Neural cell (in vitro differentiated cells): ENCODE measurements around the gene TIMP4. TPM values are rescaled to one million over a fixed set of nuclear protein-coding genes. Genes with fewer than 3 reads are reported as not detected.

Experiments used
- H2AFZ ChIP-seq: fragments of 200-600, 300-800 bp; sonication (generic), shearing (Covaris generic); 2 replicates; pipeline ENCODE4 v1.6.0; 2014; ENCODE audit warnings: low read depth, mild to moderate bottlenecking, antibody characterized with exemption, low read length, moderate library complexity
- H3F3A ChIP-seq: fragments of 200-600 bp; shearing (Covaris generic); 2 replicates; pipeline ENCODE4 v1.6.1; 2016; ENCODE audit warnings: mild to moderate bottlenecking, moderate library complexity, mixed read lengths, antibody characterized with exemption, low read length; ENCODE audit not compliant: insufficient read depth, poor library complexity, severe bottlenecking
- H3K27ac ChIP-seq: fragments of 200-600, 300-800 bp; sonication (generic), shearing (Covaris generic); 2 replicates; pipeline ENCODE4 v1.5.1; 2014; ENCODE audit warnings: mild to moderate bottlenecking, low read length, moderate library complexity
- H3K27me3 ChIP-seq: fragments of 300-800, 200-600 bp; sonication (generic), shearing (Covaris generic); 2 replicates; pipeline ENCODE4 v1.6.0; 2014; ENCODE audit warnings: mild to moderate bottlenecking, low read depth, low read length, moderate library complexity; ENCODE audit not compliant: insufficient read depth
- H3K36me3 ChIP-seq: fragments of 300-800, 200-600 bp; sonication (generic), shearing (Covaris generic); 2 replicates; pipeline ENCODE4 v1.5.1; 2014; ENCODE audit warnings: mild to moderate bottlenecking, antibody characterized with exemption, low read length, moderate library complexity; ENCODE audit not compliant: insufficient read depth
- H3K4me2 ChIP-seq: fragments of 300-800, 200-600 bp; sonication (generic), shearing (Covaris generic); 2 replicates; pipeline ENCODE4 v1.6.0; 2014; ENCODE audit warnings: mild to moderate bottlenecking, low read length
- H3K4me3 ChIP-seq: fragments of 300-800, 200-600 bp; sonication (generic), shearing (Covaris generic); 2 replicates; pipeline ENCODE4 v1.5.1; 2014; ENCODE audit warnings: mild to moderate bottlenecking, low read length, moderate library complexity
- H3K79me2 ChIP-seq: fragments of 200-600 bp; shearing (Covaris generic); replicated peaks from 2 replicates; pipeline ENCODE4 v1.6.0; 2014; ENCODE audit warnings: mild to moderate bottlenecking, low read length, moderate library complexity; ENCODE audit not compliant: insufficient read depth
- H3K9ac ChIP-seq: fragments of 300-800, 200-600 bp; sonication (generic), shearing (Covaris generic); 2 replicates; pipeline ENCODE4 v1.6.1; 2016; ENCODE audit warnings: mild to moderate bottlenecking, low read length, mixed read lengths
- H3K9me2 ChIP-seq: fragments of 200-600 bp; shearing (Covaris generic); 2 replicates; pipeline ENCODE4 v1.6.1; 2016; ENCODE audit warnings: mild to moderate bottlenecking, low read length, mixed read lengths; ENCODE audit not compliant: insufficient read depth
- H3K9me3 ChIP-seq: fragments of 200-600, 300-800 bp; sonication (generic), shearing (Covaris generic); 2 replicates; pipeline ENCODE4 v1.6.1; 2016; ENCODE audit warnings: mild to moderate bottlenecking, mixed run types, low read length, moderate library complexity, mixed read lengths
- H4K20me1 ChIP-seq: fragments of 200-600 bp; shearing (Covaris generic); 2 replicates; pipeline ENCODE4 v1.6.1; 2016; ENCODE audit warnings: mild to moderate bottlenecking, mixed run types; ENCODE audit not compliant: insufficient read depth
- CTCF ChIP-seq: fragments of 450-650 bp; IDR thresholded peaks from 2 replicates; pipeline ENCODE4 v1.5.1; 2014; ENCODE audit warnings: antibody characterized with exemption, mild to moderate bottlenecking, moderate library complexity; ENCODE audit not compliant: poor library complexity, severe bottlenecking
- EP300 ChIP-seq: fragments of 450-650 bp; conservative IDR thresholded peaks from 2 replicates; pipeline ENCODE4 v1.6.1; 2014; ENCODE audit warnings: antibody characterized with exemption, mild to moderate bottlenecking, moderate library complexity; ENCODE audit not compliant: poor library complexity, severe bottlenecking
- EZH2 ChIP-seq: fragments of 200-600, 300-800 bp; shearing (Covaris generic), sonication (generic); IDR thresholded peaks from 2 replicates; pipeline ENCODE4 v1.6.1; 2014; ENCODE audit warnings: antibody characterized with exemption, low read length, borderline replicate concordance, mild to moderate bottlenecking; ENCODE audit not compliant: insufficient read depth, poor library complexity, severe bottlenecking
- MXI1 ChIP-seq: fragments of 450-650 bp; conservative IDR thresholded peaks from 2 replicates; pipeline ENCODE4 v1.6.1; 2014; ENCODE audit warnings: antibody characterized with exemption, mild to moderate bottlenecking; ENCODE audit not compliant: poor library complexity, severe bottlenecking
- POLR2AphosphoS5 ChIP-seq: IDR thresholded peaks from 2 replicates; pipeline ENCODE4 v1.6.1; 2012
- RAD21 ChIP-seq: fragments of 450-650 bp; conservative IDR thresholded peaks from 2 replicates; pipeline ENCODE4 v1.6.1; 2014; ENCODE audit warnings: antibody characterized with exemption, mild to moderate bottlenecking, moderate library complexity
- REST ChIP-seq: IDR thresholded peaks from 2 replicates; pipeline ENCODE4 v1.6.1; 2012; ENCODE audit warnings: borderline replicate concordance
- SMC3 ChIP-seq: fragments of 450-650 bp; conservative IDR thresholded peaks from 2 replicates; pipeline ENCODE4 v1.6.1; 2014; ENCODE audit warnings: antibody characterized with exemption, mild to moderate bottlenecking, moderate library complexity; ENCODE audit not compliant: poor library complexity
- TAF1 ChIP-seq: IDR thresholded peaks from 2 replicates; pipeline ENCODE4 v1.6.1; 2012; ENCODE audit warnings: low read depth
- polyA plus RNA-seq: library from polyadenylated mRNA; depleted of rRNA; stranded (reverse); fragments of >200 nt; gene quantifications from 2 replicates; pipeline ENCODE4 v1.2.3, GENCODE V29; 2014

The TIMP4 gene
- polyA plus RNA-seq, 1 donor from 2014 or later = not detected

GRCh38 chr3:12148183-12148940, 10.3 kb downstream of the TIMP4 start:
- no peak overlapping the region for H3K4me3 ChIP-seq
- TF ChIP-seq RAD21 (no peak), EZH2 (no peak), MXI1 (no peak), TAF1 (no peak), REST (no peak)
- no peak overlapping the region for H3K9ac ChIP-seq
- H3K9me2 ChIP-seq = no peaks in the 10 kb centered on the region
- H4K20me1 ChIP-seq = no peaks in the 10 kb centered on the region
- H2AFZ ChIP-seq = no peak overlapping the region
- no peaks in the 10 kb centered on the region for H3K9me3 ChIP-seq
- no peak overlapping the region for H3K4me2 ChIP-seq
- no peaks in the 10 kb centered on the region for H3K27me3 ChIP-seq
- H3K36me3 ChIP-seq = no peaks in the 10 kb centered on the region
- no peak overlapping the region for H3K27ac ChIP-seq
- no peaks in the 10 kb centered on the region for H3K79me2 ChIP-seq
- H3F3A ChIP-seq = no peaks in the 10 kb centered on the region

GRCh38 chr3:12147049-12147780, 11.5 kb downstream of the TIMP4 start:
- Histone ChIP-seq H3K4me2 (no peak overlapping the region), H3K27ac (no peak overlapping the region), H3K9me3 (no peaks in the 10 kb centered on the region), H2AFZ (no peak overlapping the region), H3K4me3 (no peak overlapping the region), H3F3A (no peaks in the 10 kb centered on the region), H3K9ac (no peak overlapping the region), H3K36me3 (no peaks in the 10 kb centered on the region), H3K79me2 (no peaks in the 10 kb centered on the region), H3K27me3 (no peaks in the 10 kb centered on the region), H4K20me1 (no peaks in the 10 kb centered on the region), H3K9me2 (no peaks in the 10 kb centered on the region)
- no peak for TF ChIP-seq MXI1
- TF ChIP-seq CTCF = no peak
- no peak for TF ChIP-seq POLR2AphosphoS5
- no peak for TF ChIP-seq REST
- no peak for TF ChIP-seq EP300
- no peak for TF ChIP-seq RAD21
- TF ChIP-seq SMC3 = no peak
- TF ChIP-seq TAF1 = no peak
- no peak for TF ChIP-seq EZH2
